ENCODE measurements around the gene ACTL7B. TPM values are rescaled to one million over a fixed set of nuclear protein-coding genes. Genes with fewer than 3 reads are reported as not detected.
"Not testable (repeated sequence)": the region's sequence is repeated elsewhere in the genome, so short reads cannot be mapped to it uniquely, and the experiment has no call there.

Gene ACTL7B
- total RNA-seq, 1 donor from 2014 or later = not detected

DNA sequence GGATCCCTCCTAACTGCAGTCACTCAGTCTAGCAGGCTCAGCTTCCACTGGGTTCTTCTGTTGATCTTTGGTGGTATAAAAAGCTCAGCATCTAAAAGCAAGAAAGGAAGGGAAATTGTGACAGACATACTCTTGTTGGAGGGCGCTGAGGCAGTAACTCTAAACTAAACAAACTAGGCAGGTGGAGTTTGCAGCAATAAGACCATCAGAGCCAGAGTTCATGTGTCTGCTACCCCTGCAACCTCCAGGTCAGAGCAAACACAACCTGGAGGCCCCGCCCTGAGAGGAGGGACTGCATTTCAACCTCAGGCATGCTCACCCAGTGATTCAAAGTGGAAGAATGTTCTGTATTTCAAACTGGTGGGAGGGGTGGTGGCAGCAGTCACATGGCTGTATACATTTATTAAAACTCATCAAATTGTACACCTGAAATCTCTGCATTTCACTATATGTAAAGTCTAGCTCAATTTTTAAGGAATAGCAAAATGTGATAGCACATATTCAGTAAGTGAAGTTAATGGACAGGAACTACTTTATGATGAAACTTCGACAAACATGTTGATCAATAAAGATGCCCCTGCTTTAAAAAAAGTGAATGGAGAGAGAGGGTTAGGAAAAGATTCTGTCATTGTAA is 13.4 kb upstream of the ACTL7B start:
- ATAC-seq = peak; percentile 99

DNA sequence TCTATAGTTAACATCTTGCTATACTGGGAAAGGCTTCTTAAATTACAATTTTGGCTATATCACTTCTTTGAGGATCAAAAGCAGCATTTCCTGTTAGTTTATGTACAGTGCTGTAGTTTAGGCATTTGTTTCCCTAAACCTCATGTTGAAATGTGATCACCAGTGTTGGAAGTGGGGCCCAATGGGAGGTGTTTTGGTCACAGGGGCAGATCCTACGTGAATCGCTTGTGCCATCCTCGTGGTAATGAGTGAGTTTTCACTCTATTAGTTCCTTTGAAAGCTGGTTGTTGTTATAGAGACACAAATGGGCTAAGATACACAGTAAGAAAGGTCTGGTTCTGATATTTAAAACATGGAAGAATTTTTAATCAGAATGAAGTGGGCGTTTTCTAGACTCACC is 12.0 kb upstream of the ACTL7B start:
- ATAC-seq = no peak
- DNase-seq (ENCODE audit: low spot score) = no peak

More for the DNA sequence above, 13.4 kb upstream of the ACTL7B start:
- DNase-seq (ENCODE audit: low spot score) = peak; percentile 82

DNA sequence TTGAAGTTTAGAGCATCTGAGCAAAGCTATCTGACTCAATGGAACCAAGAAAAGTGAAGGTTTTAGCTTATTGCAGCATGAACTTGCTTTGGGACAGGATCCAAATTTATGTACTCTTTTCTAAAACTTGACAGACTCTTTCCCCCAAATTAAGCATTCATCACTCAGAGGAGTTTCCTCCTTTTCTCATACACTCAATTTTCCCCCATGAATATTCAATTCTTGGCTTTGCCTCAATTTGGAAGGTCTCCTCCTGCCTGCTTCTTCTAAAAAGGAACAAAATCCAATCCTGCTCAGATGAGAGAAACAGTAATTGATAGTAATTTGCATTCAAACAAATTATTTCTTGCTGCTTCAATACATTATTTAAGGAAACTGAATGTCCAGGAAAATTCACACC is 11.3 kb upstream of the ACTL7B start:
- ATAC-seq (no peak), DNase-seq (ENCODE audit: low spot score) (no peak)

DNA sequence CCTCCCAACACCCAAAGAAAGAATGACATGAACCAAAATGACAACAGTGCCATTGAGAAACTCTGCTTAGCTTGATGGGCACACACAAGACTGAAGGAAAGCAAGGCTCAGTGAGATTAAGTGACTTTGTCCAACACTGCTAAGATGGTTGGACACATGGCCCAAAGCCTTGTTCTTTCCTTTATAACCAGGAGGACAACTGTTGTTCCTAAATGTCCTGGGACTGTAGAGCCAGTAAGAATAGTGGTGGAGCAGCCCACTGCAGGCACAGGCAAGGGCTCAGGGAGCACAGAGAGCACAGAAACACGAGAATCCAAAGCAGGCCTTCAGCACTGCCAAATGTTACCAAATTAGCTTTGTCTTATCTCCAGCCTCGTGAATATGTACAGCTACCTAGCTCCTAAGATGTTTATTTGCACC is 10.2 kb upstream of the ACTL7B start:
- ATAC-seq (no peak), DNase-seq (ENCODE audit: low spot score) (no peak)

DNA sequence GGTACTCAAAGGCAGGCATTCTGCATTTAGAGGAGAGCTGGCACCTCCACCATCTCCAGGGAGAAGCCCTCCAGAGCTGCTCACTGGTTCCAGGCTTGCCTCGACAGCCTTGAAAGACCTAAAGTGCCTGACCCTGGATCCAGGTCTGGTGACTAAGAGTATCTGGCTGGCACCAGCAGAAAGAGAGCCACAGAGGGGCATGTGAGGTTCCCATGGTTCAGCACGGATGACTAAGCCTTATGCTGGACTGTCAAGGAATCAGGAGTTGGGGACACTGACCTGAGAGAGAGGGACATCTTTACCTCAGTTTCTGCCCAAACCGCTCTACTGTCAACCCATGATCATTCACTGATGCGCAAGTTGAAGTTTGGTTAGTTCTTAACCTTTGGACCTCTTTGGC is 9.3 kb upstream of the ACTL7B start:
- ATAC-seq (no peak), DNase-seq (ENCODE audit: low spot score) (no peak)

DNA sequence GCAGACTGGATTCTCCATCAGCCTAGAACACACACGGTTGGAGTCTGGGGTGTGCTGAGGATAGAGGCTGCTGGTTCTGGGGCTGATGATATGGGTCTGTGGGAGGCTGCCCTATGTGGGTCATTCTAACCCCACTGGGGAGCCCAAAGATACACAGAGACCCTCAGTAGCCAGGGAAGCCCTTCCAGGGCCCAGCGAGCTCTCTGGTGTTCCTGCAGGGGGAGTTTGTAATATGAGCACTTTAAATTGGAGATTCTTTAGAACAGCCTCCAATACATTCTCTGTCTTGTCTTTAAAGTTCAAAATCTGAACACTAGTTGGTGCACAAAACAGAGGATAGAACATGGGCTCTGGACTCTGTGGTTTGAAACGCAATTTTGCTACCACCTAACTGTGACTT is 8.7 kb upstream of the ACTL7B start:
- ATAC-seq = no peak
- DNase-seq (ENCODE audit: low spot score) = no peak

DNA sequence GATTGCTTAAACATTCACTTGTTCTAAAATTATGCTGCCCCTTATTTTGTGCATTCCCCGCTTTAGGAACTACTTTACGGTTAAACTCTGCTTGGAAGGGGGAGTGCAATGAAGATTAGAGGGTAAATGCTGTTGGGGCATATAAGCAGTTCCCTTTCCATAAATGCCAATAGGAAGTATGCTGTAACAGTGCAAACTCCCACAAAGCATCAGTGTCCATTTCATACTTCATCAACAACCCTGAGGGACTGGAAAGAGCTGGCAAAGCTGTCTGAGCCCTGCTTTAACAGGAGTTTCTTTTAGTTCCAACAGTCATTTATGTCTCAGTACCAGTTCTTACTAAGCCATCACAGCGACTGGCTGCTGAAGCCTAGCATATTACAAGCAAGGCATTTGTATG is 8.1 kb upstream of the ACTL7B start:
- ATAC-seq (no peak), DNase-seq (ENCODE audit: low spot score) (no peak)

DNA sequence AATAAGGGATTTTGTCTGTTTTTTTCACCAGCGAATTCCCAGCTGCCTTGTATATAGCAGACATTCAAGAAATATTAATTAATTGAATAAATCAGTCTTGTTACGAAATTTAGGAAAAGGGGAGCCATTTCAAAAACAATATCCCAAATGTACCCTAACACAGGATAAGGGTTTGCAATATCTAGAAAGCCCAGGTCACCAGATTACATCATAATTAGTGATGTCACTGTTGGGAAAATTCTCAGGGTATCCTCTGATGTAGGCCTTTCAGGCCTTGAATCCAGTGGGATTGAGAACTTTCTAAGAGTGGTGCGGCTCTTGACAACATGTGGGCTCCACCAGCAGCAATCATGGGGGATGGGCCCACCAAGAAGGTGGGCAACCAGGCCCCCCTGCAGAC is 6.2 kb upstream of the ACTL7B start, which contains the start of gene ACTL7A:
TSS of gene ACTL7A (plus strand) at position 270 of the 400 bp plus-strand sequence. CDS start at position 327, 57 bp downstream.
- ATAC-seq (no peak), DNase-seq (ENCODE audit: low spot score) (no peak)

DNA sequence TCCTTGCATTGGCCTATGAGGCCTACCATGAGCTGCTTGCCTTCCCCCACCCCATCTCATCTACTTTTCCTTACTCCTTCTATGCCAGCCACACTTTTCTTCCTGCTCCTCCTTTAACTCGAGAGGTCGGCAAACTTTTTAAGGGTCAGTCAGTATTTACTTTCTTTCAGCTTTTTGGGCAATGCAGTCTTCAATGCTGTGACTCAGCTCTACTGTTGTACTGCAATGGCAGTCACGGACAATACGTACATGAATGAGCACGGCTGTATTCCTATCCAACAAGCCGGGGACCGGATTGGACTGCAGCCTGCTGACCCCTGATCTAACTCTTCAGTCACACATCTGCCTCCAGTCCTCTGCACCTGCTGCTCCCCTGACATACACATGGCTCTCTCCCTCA is 5.7 kb upstream of the ACTL7B start:
- DNase-seq (ENCODE audit: low spot score) (no peak), ATAC-seq (no peak)

DNA sequence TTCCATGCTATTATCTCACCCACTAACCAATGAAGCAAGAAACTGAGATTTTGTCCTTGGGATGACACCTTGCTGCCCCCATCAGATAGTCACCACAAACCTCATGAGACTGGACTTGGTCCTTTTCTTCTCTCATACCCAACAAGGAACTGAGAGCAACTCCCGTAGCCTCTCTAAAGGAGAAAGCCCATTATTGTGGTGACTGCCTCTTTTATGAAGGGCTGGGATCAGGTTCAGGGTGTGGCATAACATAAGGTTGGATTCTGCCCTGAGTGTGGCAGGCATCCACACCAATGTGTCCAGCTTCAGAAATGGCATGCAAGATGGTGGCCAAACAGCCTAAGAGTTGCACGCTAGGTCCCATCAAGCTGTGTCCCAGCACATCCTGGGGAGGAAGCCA is 5.0 kb upstream of the ACTL7B start:
- ATAC-seq (no peak), DNase-seq (ENCODE audit: low spot score) (no peak)

DNA sequence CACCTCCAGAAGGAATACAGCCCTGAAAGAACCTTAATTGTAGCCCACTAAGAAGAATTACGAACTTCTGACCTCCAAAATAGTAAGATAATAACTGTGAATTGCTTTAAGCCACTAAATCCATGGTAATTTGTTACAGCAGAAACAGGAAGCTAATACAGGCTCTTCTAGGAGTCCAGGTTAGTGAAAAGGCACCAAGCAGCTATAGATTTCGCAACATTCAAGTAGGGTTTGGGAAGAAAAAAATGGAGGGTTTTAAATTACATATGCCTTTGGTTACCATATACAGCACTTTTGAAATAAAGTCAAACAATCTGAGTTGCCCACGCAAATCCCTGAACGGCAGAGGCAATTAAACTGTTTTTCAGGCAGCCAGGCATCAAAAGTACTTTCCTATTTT is 4.6 kb upstream of the ACTL7B start:
- ATAC-seq (no peak), DNase-seq (ENCODE audit: low spot score) (no peak)

DNA sequence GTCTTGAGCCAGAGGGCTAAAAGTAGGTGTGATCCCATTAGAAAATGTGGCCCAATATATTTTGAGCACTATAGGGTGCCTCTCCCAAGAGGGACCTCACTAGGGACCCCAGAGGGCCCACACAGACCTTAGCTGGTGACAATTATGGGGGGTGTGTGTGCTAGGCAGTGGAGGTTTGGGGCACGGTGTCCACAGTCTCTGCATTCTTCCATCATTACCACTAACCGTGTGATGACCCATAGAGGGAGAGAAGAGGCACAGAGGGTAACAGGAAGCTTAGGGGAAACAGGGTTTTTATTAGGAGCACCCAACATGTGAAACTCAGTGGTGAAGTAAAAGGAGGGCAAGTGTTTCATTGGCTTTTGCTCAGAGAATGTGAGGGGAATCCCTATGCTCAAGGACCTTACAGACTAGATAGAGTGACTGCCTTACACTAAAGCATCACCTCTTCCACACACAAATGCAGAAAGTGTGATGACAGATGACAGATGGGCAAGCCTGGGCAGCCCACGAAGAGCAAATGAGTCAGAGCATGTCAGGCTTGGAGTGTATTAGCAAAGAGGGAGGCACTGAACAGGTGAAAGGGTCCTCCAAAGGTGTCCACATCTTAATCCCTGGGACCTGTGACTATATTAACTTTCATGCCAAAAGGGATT is 3.8 kb upstream of the ACTL7B start:
- DNase-seq (ENCODE audit: low spot score) (no peak), ATAC-seq (no peak)

DNA sequence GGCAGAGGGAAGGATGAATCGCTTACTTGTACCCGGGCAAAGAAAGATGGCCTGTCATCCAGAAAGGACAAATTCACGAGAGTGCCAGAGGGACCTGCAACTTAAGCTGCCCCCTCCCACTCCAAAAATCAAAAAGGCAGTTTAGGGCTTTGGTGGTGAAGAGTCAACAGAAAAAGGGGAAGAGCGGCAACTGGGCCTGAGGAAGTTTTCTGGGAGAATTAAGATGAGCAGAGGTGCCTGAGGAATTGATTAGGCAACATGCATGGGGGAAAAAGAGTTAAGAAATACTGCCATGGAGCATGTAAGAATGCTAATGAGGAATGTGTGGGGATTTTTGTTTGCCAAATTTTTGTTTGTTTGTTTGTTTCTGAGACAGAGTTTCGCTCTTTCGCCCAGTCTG is 1.8 kb upstream of the ACTL7B start:
- ATAC-seq (no peak), DNase-seq (ENCODE audit: low spot score) (no peak)

DNA sequence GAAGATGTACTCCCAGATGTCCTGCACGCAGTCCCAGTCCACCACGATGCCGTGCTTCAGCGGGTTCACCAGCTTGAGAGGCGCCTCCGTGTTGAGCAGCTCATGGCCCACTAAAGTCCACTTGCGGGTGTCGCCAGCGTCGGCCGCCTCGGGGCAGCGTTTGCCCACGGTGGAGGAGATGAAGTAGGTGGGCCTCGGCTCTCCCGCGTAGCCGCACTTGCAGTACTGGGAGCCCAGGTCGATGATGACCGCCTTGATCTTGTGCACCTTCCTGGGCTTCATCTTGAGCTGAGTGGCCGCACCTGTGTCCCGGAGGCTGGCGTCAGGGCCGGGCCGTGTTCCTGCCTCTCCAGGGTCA is 278 bp downstream of the ACTL7B start:
- DNase-seq (ENCODE audit: low spot score) (no peak), ATAC-seq (no peak)

DNA sequence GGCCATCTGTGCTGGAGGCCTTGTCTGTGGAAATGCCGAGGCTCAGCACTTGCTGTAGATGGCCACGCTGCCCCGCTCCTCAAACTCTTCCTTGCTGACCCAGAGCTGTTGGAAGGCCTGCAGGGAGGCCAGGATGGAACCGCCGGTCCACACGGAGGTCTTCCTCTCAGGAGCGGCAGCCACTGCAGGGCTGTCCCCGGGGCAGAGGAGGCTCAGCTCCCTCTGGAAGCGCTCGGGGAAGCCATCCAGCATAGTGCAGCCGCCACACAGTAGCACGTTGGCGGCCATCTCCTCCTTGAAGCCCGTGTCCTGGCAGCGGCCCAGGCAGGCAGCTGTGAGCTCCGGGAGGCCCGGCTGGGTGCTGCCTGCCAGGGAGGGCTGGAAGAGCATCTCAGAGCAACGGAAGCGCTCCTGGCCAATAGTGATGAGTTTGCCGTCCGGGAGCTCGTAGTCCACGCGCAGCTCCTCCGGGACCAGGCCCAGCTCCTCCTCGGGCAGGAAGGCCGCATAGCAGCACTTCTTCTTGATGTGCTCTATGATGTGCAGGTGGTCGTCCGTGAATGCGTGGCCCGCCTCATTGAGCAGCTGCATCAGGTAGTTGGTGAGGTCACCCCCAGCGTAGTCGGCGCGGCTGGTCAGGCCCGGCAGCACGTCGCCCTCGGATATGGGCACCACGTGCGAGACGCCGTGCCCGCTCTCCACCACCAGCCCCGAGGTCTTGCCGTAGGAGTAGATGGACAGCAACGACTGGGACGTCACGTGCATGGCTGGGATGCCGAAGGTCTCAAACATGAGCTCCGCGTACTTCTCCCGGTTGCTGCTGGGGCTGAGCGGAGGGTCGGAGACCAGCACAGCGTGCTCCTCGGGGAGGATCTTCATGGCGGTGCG is 901 bp downstream of the ACTL7B start:
- ATAC-seq (no peak), DNase-seq (ENCODE audit: low spot score) (no peak)

DNA sequence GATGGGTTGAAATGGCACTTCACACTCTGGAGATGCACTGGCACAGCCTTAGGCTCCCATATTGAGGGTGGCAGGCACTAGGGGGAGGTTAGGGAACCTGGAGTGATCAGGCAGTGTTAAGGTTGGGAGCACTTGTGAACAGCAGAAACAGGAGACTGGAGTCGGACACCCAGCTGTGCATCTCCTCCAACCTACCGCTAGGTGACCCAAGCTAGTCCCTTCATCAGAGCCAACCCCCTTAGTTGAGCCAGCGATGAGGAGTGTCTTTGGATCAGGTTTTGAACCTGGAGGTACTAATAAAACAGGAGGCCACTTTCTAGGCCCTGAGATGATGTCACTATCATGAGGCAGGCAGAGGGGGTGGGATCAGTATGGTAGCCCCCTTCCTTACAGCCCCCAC is 1.7 kb downstream of the ACTL7B start:
- DNase-seq (ENCODE audit: low spot score) (no peak), ATAC-seq (no peak)

DNA sequence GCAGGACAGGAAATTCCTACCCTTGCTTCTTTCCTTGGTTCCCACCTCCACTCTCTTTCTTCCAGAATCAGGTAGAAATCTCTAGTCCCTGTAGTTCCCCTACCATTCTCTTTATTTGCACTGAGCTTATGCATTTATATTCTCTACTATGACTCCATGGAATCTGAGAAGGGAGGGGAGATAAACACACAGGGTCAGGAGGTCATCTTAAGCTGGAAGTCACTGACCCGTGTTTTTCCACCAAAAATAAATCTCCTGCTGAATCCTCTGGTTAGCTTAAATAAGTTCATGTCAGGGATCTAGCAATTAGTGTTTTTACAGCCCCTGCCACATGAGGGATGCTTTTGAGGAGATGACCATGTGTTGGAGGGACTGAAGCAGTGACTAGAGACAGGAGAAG is 3.7 kb downstream of the ACTL7B start:
- DNase-seq (ENCODE audit: low spot score) (no peak), ATAC-seq (peak; percentile 22)

DNA sequence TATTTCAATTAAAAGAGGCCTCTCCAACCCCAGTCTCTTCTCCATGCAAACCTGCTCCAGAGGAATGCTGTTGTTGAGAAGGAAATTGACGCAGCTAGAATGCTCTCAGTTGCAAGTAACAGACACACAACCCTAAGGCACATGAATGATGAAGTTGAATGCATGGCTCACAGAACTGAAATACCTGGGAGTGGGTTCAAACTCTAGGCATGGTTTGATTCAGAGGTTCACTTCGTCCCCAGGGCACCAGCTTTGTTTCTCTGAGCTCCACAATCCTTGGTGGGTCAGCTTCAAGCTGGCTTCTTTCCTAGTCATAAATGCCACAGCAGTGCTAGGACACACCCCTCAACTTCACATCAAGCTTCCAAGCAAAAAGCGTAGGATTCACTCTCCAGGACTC is 4.6 kb downstream of the ACTL7B start:
- ATAC-seq = no peak
- DNase-seq (ENCODE audit: low spot score) = no peak

DNA sequence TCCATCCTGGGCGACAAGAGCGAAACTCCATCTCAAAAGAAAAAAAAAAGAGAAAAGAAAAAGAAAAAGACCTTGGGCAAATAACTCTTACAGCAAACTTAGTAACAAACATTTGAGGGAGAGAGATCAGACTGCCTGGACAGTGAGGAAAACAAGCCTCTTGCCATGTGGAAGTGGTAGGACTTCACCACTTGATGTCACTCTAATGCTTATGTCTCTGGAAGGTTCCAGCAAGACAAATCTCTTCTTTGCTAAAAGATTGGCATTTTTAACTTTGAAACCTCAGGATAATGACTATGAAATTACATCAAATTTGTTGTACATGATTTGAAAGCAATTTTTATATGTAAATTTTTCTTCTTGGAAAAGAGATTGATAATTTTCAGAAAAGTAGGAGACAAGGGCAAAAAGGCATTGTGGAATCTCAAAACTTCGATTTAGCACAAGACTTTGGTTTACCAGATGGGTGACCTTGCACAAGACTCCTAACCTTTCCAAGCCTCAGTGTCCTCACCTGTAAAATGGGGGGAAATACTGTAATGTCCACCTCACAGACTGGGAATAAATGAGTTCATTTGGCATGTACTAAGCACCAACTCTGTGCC is 5.4 kb downstream of the ACTL7B start:
- DNase-seq (ENCODE audit: low spot score) (no peak), ATAC-seq (peak; percentile 94)

DNA sequence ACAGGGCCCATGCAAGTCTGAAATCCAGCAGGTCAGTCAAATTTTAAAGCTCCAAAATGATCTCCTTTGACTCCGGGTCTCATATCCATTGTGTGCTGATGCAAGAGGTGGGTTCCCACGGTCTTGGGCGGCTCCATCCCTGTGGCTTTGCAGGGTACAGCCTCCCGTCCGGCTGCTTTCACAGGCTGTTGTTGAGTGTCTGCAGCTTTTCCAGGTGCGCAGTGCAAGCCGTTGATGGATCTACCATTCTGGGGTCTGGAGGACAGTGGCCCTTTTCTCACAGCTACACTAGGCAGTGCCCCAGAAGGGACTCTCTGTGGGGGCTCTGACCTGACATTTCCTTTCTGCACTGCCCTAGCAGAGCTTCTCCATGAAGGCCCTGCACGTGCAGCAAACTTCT is 7.5 kb downstream of the ACTL7B start:
- not testable (repeated sequence) for DNase-seq (ENCODE audit: low spot score); ATAC-seq

DNA sequence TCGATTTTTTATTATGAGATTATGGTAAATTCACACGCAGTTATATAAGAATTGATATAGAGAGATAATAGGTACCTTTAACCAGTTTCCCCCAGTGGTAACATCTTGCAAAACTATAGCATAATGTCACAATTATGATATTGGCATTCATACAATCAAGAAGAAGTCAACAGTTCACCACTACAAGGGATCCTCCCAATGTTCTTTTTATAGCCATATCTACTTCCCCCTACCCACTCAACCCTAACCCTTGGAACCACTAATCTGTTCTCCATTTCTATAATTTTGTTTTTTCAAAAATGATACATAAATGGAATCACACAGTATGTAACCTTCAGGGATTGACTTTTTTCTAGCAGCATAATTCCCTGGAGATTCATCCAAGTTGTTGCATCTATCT is 9.8 kb downstream of the ACTL7B start:
- DNase-seq (ENCODE audit: low spot score) (no peak), ATAC-seq (no peak)

DNA sequence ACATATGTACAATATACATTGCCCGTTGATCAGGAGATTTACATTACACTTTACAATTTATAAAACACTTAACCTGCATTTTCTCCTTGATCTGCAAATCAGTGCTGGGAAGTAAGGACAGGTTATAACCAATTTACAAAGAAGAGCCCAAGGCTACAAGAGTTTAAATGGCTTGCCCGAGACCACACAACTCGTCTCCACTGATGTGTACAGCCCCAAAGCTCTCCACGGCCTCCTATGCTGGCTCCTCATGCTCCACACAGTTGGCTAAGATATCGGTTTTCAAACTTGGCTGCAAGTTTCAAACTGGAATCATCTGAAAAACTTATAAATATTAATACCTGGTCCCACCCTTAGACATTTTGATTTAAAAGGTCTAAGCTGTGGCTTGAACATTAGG is 10.3 kb downstream of the ACTL7B start:
- ATAC-seq (no peak), DNase-seq (ENCODE audit: low spot score) (no peak)

Data from left lobe of liver (tissue), 2 donors.